Tibial nerve (tissue), 4 donors: ENCODE data around the gene NCDN. TPM values are rescaled to one million over a fixed set of nuclear protein-coding genes. Genes with fewer than 3 reads are reported as not detected.

Experiments used
- DNase-seq, 2 donors: peaks; one replicate each; pipeline ENCODE4 v3.0.0-alpha.2; 2019; ENCODE audit warnings: low spot score in 2 of 2
- H3K27ac ChIP-seq, 4 donors: fragments of 200-600 bp; sonication (generic) in 3 of 4; one replicate each; pipeline ENCODE4 v1.5.1; 2017 to 2019; ENCODE audit warnings: mild to moderate bottlenecking in 1 of 4
- H3K27me3 ChIP-seq, 2 donors: fragments of 200-600 bp; sonication (generic) in 1 of 2; one replicate each; pipeline versions ENCODE4 v1.5.1 to v1.6.0; 2017 to 2019
- H3K36me3 ChIP-seq, 3 donors: fragments of 200-600 bp; sonication (generic); one replicate each; pipeline ENCODE4 v1.5.1; 2018 to 2019
- H3K4me1 ChIP-seq, 4 donors: fragments of 200-600 bp; sonication (generic) in 3 of 4; one replicate each; pipeline ENCODE4 v1.5.1; 2017 to 2019
- H3K4me3 ChIP-seq, 4 donors: fragments of 200-600 bp; sonication (generic) in 3 of 4; one replicate each; pipeline ENCODE4 v1.5.1; 2017 to 2019; ENCODE audit warnings: mild to moderate bottlenecking in 1 of 4, moderate library complexity in 1 of 4
- H3K9me3 ChIP-seq, 4 donors: fragments of 200-600 bp; sonication (generic) in 3 of 4; one replicate each; pipeline ENCODE4 v1.5.1; 2017 to 2019
- EP300 ChIP-seq, 2 donors: sonication (generic); formaldehyde crosslinking; IDR thresholded peaks; one replicate each; pipeline ENCODE4 v1.6.1; 2017; ENCODE audit warnings: antibody characterized with exemption in 2 of 2, mild to moderate bottlenecking in 1 of 2
- POLR2A ChIP-seq, 2 donors: fragments of 450-650 bp; IDR thresholded peaks; one replicate each; pipeline ENCODE4 v1.6.1; 2017; ENCODE audit warnings: antibody characterized with exemption in 2 of 2, mild to moderate bottlenecking in 2 of 2, moderate library complexity in 2 of 2
- WGBS, 2 donors: methylation state at CpG; one replicate each; pipeline ENCODE4 v1.1.5; 2018; 5-methylcytosine and 5-hydroxymethylcytosine counted together
- total RNA-seq, 4 donors: library from RNA; depleted of rRNA; stranded (reverse); fragments of >200 nt; gene quantifications; one replicate each; pipeline ENCODE4 v1.1.0, GENCODE V29; 2016
- TF ChIP-seq, protein P1 (sequence below), 5 experiments: fragments of 200-600 bp in 3 of 5; fragments of 450-650 bp in 2 of 5; sonication (generic) in 3 of 5; IDR thresholded peaks; one replicate each; pipeline ENCODE4 v1.5.1; 2016 to 2019; ENCODE audit warnings: antibody characterized with exemption in 5 of 5, mild to moderate bottlenecking in 3 of 5, moderate library complexity in 2 of 5

NCDN gene
- total RNA-seq, 4 donors from 2014 or later, result 25.9 to 36.9 (median 29.3) TPM

DNA sequence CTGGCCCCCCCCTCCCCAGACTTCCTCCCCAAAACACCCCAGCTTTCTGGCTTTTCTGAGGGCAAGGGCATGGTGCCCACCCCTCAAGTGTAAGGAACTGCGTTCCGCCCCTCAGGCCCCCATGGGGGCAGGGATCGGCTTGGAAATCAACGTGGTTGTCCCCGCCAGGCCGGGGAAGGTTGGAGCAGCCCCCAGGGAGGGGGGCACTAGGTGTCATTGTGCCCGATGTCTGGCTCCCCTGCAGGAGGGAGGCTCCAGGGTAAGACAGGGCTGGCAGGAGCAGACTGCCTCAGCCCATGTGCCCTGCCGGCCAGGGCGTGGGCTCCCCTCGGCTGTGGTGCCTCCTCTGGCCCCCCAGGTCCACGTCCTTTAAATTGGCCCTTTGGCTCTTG, 8.1 kb downstream of the NCDN start:
- WGBS, 2 donors, result 82 to 88% methylated on average over 4 to 10 of the region's 11 CpGs
- TF ChIP-seq EP300 (IDR thresholded peaks at IDR 0.05) (no peak), POLR2A (IDR thresholded peaks at IDR 0.05) (no peak)
- TF ChIP-seq, protein P1, sequence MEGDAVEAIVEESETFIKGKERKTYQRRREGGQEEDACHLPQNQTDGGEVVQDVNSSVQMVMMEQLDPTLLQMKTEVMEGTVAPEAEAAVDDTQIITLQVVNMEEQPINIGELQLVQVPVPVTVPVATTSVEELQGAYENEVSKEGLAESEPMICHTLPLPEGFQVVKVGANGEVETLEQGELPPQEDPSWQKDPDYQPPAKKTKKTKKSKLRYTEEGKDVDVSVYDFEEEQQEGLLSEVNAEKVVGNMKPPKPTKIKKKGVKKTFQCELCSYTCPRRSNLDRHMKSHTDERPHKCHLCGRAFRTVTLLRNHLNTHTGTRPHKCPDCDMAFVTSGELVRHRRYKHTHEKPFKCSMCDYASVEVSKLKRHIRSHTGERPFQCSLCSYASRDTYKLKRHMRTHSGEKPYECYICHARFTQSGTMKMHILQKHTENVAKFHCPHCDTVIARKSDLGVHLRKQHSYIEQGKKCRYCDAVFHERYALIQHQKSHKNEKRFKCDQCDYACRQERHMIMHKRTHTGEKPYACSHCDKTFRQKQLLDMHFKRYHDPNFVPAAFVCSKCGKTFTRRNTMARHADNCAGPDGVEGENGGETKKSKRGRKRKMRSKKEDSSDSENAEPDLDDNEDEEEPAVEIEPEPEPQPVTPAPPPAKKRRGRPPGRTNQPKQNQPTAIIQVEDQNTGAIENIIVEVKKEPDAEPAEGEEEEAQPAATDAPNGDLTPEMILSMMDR (IDR thresholded peaks at IDR 0.05), result no peak
- H3K9me3 ChIP-seq, result no peaks in the 10 kb centered on the region
- peaks cover 0 to 69% (median 0%) of the 10 kb centered on the region in 3 donors for H3K36me3 ChIP-seq
- H3K4me3 ChIP-seq, result no peak overlapping the region
- H3K27ac ChIP-seq, result no peak overlapping the region
- peaks cover 0 to 21% (median 0%) of the 10 kb centered on the region in 4 donors for H3K4me1 ChIP-seq
- H3K27me3 ChIP-seq, result peaks cover 0 to 3% of the 10 kb centered on the region in 2 donors
- no peak for DNase-seq

DNA sequence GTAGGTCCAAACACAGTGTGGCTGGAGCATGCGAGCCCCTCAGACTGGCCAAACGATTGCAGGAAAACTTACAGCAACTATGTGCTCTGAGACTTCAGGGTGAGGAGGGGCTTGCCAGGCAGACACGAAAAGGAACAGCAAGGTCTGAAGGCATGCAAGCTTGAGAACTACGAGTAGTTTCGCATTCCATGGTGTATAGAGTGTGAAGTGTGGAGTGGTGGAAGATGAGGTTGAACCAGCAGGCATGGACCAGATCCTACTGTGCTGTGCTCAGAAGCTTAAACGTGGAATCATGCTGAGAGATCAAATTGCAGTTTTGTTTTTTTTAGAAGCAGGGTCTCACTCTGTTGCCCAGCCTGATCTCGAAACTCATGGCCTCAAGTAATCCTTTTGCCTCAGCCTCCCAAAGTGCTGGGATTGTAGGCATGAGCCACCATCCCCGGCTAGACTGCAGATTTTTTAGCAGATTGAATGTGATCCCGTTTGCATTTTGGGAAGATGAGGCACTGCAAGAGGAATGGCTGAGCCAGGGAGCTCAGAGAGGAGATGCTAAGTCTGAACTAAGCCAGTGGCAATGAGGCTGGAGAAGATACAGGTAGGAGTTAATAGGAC, 10.5 kb downstream of the NCDN start:
- TF ChIP-seq POLR2A (IDR thresholded peaks at IDR 0.05) (no peak), EP300 (IDR thresholded peaks at IDR 0.05) (no peak)
- TF ChIP-seq, protein P1 (IDR thresholded peaks at IDR 0.05), result no peak
- Histone ChIP-seq H3K4me3 (no peak overlapping the region), H3K27ac (no peak overlapping the region), H3K4me1 (peaks cover 0 to 9% (median 3%) of the 10 kb centered on the region in 4 donors), H3K27me3 (peaks cover 0 to 25% of the 10 kb centered on the region in 2 donors), H3K36me3 (peaks cover 0 to 46% (median 0%) of the 10 kb centered on the region in 3 donors), H3K9me3 (no peaks in the 10 kb centered on the region)
- DNase-seq, result no peak
- 62 to 65% methylated on average over 9 of the region's 9 CpGs for WGBS, 2 donors

DNA sequence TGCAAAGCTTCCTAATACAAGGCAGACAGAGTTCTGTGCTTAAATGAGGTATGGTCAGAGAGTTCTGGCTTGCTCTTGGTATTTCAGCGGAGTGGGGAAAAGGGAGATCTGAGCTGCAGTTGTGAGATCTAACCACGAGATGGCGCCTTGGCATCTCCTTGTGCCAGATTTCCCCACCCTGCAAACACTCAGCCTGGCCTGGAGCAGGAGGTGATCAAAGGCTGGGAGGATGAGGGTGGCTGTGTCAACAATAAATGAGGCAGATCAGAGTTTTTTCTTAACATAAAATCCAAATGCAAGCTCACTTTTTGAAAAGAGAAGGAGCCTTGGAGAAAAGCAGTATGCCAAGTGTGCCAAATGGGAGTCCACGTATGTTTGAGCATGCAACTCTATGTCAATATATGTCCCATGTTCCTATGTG, 11.4 kb downstream of the NCDN start:
- Histone ChIP-seq H3K9me3 (no peaks in the 10 kb centered on the region), H3K27ac (no peak overlapping the region), H3K36me3 (peaks cover 0 to 37% (median 0%) of the 10 kb centered on the region in 3 donors), H3K27me3 (peaks cover 0 to 33% of the 10 kb centered on the region in 2 donors), H3K4me1 (peaks cover 0 to 14% (median 9%) of the 10 kb centered on the region in 4 donors), H3K4me3 (no peak overlapping the region)
- 18 to 24% methylated on average over 4 of the region's 4 CpGs for WGBS, 2 donors
- TF ChIP-seq, protein P1 (IDR thresholded peaks at IDR 0.05), result peak; percentile 79 to 88 (median 82)
- TF ChIP-seq POLR2A (IDR thresholded peaks at IDR 0.05) (no peak), EP300 (IDR thresholded peaks at IDR 0.05) (no peak)
- peak in 1 of 2 donors; percentile 75 for DNase-seq

DNA sequence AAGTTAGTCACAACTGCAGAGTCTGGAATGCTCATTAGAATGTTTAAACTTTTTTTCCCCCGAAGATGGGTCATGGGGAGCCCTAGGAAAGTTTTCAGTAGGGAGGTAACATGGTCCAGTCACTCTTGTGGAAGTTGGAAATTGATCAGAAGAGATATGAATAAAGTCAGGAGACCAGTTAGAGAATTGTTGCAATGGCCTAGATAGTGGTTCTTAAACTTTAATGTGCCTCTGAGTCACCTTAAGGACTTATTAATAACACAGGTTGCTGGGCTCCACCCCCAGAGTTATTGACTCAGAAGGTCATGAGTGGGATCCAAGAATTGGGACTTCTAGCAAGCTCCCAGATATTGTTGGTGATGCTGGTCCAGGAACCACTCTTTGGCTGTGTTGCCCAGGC, 12.3 kb downstream of the NCDN start:
- Histone ChIP-seq H3K4me1 (peaks cover 0 to 14% (median 9%) of the 10 kb centered on the region in 4 donors), H3K27me3 (peaks cover 0 to 41% of the 10 kb centered on the region in 2 donors), H3K36me3 (peaks cover 0 to 37% (median 0%) of the 10 kb centered on the region in 3 donors), H3K4me3 (no peak overlapping the region), H3K27ac (no peak overlapping the region), H3K9me3 (no peaks in the 10 kb centered on the region)
- 80 to 83% methylated on average over 1 of the region's 1 CpG for WGBS, 2 donors
- no peak for DNase-seq
- TF ChIP-seq POLR2A (IDR thresholded peaks at IDR 0.05) (no peak), EP300 (IDR thresholded peaks at IDR 0.05) (no peak)
- TF ChIP-seq, protein P1 (IDR thresholded peaks at IDR 0.05), result no peak

DNA sequence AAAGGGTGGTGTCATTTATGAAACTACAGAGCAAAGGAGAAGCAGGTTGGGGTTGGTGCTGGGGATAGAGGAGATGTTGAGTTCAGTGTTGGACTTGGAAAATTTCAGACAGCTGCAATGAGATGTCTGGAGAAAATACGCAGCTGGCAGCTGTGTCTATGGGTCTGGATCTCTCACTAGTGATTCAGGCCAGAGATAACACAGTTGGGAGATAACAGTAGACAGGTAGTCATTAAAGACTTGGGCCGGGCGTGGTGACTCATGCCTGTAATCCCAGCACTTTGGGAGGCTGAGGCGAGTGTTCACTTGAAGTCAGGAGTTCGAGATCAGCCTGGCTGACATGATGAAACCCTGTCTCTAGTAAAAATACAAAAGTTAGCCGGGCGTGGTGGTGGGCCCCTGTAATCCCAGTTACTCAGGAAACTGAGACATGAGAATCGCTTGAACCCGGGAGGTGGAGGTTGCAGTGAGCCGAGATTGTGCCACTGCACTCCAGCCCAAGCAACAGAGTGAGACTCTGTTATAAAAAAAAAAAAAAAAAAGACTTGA, 13.1 kb downstream of the NCDN start:
- DNase-seq, result no peak
- 87 to 93% methylated on average over 10 of the region's 10 CpGs for WGBS, 2 donors
- no peak overlapping the region for H3K4me3 ChIP-seq
- peaks cover 0 to 30% (median 0%) of the 10 kb centered on the region in 3 donors for H3K36me3 ChIP-seq
- no peaks in the 10 kb centered on the region for H3K9me3 ChIP-seq
- no peak for TF ChIP-seq POLR2A (IDR thresholded peaks at IDR 0.05)
- TF ChIP-seq, protein P1 (IDR thresholded peaks at IDR 0.05), result no peak
- no peak for TF ChIP-seq EP300 (IDR thresholded peaks at IDR 0.05)
- H3K4me1 ChIP-seq, result peaks cover 0 to 14% (median 9%) of the 10 kb centered on the region in 4 donors
- H3K27me3 ChIP-seq, result peaks cover 0 to 46% of the 10 kb centered on the region in 2 donors
- H3K27ac ChIP-seq, result no peak overlapping the region
